HCT116 (cell line): ENCODE measurements around the gene MAP3K20. TPM values are rescaled to one million over a fixed set of nuclear protein-coding genes. Genes with fewer than 3 reads are reported as not detected.

ENCODE experiments used
- ATAC-seq: fragments of 200-7000 bp; cut with Tn5 transposase; 2 replicates; pipeline ENCODE4 v1.9.1; 2020; ENCODE audit warnings: mild to moderate bottlenecking, moderate library complexity
- BruUV-seq: library from RNA; stranded (reverse); fragments of 400-500 nt; replicated peaks from 2 replicates; lab custom pipeline; 2021; lab: Mats Ljungman, UMichigan
- CTCF ChIA-PET: fragments of 300-600 bp; sonication (Branson Sonifier 250); formaldehyde crosslinking; loops from one replicate; lab custom pipeline; 2021; ENCODE audit warnings: antibody characterized with exemption; lab: Charles Lee
- POLR2A ChIA-PET: fragments of 300-600, 350-600 bp; sonication (Branson Sonifier 250); formaldehyde crosslinking; loops from one replicate; lab custom pipeline; 2021; ENCODE audit warnings: antibody characterized with exemption; lab: Charles Lee
- RAD21 ChIA-PET, 2 experiments: fragments of 300-600 bp; sonication (Branson Sonifier 250); formaldehyde crosslinking; loops; one replicate each; lab custom pipeline; 2023; ENCODE audit warnings: low total read pairs in 2 of 2; ENCODE audit not compliant: uncharacterized antibody in 2 of 2, unreplicated experiment in 2 of 2, low non-redundant PET in 1 of 2; lab: Charles Lee
- DNase-seq: peaks from one replicate; pipeline ENCODE4 v3.0.0-alpha.2; 2010; ENCODE audit warnings: low read depth, low spot score
- H2AFZ ChIP-seq: fragments of 200-600 bp; shearing (Covaris generic), sonication (generic); 2 replicates; pipeline ENCODE4 v1.6.1; 2017; ENCODE audit warnings: low read depth, mixed run types, mixed read lengths, antibody characterized with exemption, low read length; ENCODE audit not compliant: poor library complexity, severe bottlenecking
- H3K27ac ChIP-seq: 2 replicates; pipeline ENCODE4 v1.5.1; 2012; ENCODE audit warnings: low read depth, low read length
- H3K27me3 ChIP-seq: fragments of 200-600 bp; sonication (generic); 2 replicates; pipeline ENCODE4 v1.6.1; 2016; ENCODE audit warnings: mixed run types, low read length, mixed read lengths; ENCODE audit not compliant: insufficient read depth
- H3K36me3 ChIP-seq, 2 experiments: fragments of 200-500 bp in 1 of 2; fragments of 200-600 bp in 1 of 2; sonication (Bioruptor generic) in 1 of 2; sonication (generic) in 1 of 2; 2 replicates each; pipeline versions ENCODE4 v1.5.1 to v1.6.1; 2014 to 2016; ENCODE audit warnings: low read length in 2 of 2, inconsistent platforms in 1 of 2, mixed read lengths in 1 of 2, mixed run types in 1 of 2; ENCODE audit not compliant: insufficient read depth in 2 of 2, control insufficient read depth in 1 of 2
- H3K4me1 ChIP-seq, 2 experiments: fragments of 200-600 bp in 1 of 2; sonication (generic) in 1 of 2; 2 replicates each; pipeline versions ENCODE4 v1.5.1 to v1.6.1; 2012 to 2017; ENCODE audit warnings: low read length in 2 of 2, inconsistent platforms in 1 of 2, mild to moderate bottlenecking in 1 of 2, mixed read lengths in 1 of 2, mixed run types in 1 of 2, moderate library complexity in 1 of 2; ENCODE audit not compliant: insufficient read depth in 2 of 2, control insufficient read depth in 1 of 2
- H3K4me2 ChIP-seq: fragments of 200-600 bp; sonication (generic); 2 replicates; pipeline ENCODE4 v1.6.1; 2017; ENCODE audit warnings: mixed run types, low read length, mixed read lengths
- H3K4me3 ChIP-seq, 2 experiments: fragments of 200-600 bp in 1 of 2; sonication (generic) in 1 of 2; replicated peaks in 1 of 2; 2 replicates each; pipeline ENCODE4 v1.5.1; 2011 to 2016; ENCODE audit warnings: low read length in 2 of 2, control low read depth in 1 of 2, low read depth in 1 of 2, mild to moderate bottlenecking in 1 of 2, mixed read lengths in 1 of 2, mixed run types in 1 of 2
- H3K79me2 ChIP-seq: fragments of 200-600 bp; sonication (generic); 2 replicates; pipeline ENCODE4 v1.6.1; 2017; ENCODE audit warnings: mild to moderate bottlenecking, mixed run types, low read length, moderate library complexity, mixed read lengths; ENCODE audit not compliant: insufficient read depth
- H3K9ac ChIP-seq: fragments of 200-600 bp; sonication (generic); 2 replicates; pipeline ENCODE4 v1.6.1; 2016; ENCODE audit warnings: low read length, mixed read lengths
- H3K9me2 ChIP-seq: fragments of 200-600 bp; sonication (generic), shearing (Covaris generic); 2 replicates; pipeline ENCODE4 v1.6.1; 2017; ENCODE audit warnings: mixed run types, mild to moderate bottlenecking, moderate library complexity; ENCODE audit not compliant: insufficient read depth
- H3K9me3 ChIP-seq, 2 experiments: fragments of 200-500 bp in 1 of 2; fragments of 200-600 bp in 1 of 2; sonication (Bioruptor generic) in 1 of 2; sonication (generic) in 1 of 2; 2 replicates each; pipeline ENCODE4 v1.6.1; 2014 to 2017; ENCODE audit warnings: low read length in 2 of 2, mixed read lengths in 2 of 2, inconsistent platforms in 1 of 2, low read depth in 1 of 2, mild to moderate bottlenecking in 1 of 2, mixed run types in 1 of 2, moderate library complexity in 1 of 2; ENCODE audit not compliant: control insufficient read depth in 1 of 2, insufficient read depth in 1 of 2
- H4K20me1 ChIP-seq: fragments of 200-600 bp; sonication (generic), shearing (Covaris generic); 2 replicates; pipeline ENCODE4 v1.6.1; 2017; ENCODE audit warnings: mixed run types, mild to moderate bottlenecking, moderate library complexity; ENCODE audit not compliant: insufficient read depth
- CBX3 ChIP-seq: IDR thresholded peaks from 2 replicates; pipeline ENCODE4 v1.6.1; 2012; ENCODE audit warnings: low read depth
- CEBPB ChIP-seq: IDR thresholded peaks from 2 replicates; pipeline ENCODE4 v1.6.1; 2012; ENCODE audit warnings: low read depth
- FOSL1 ChIP-seq: IDR thresholded peaks from 2 replicates; pipeline ENCODE4 v1.6.1; 2012; ENCODE audit warnings: low read depth
- JUND ChIP-seq: IDR thresholded peaks from 2 replicates; pipeline ENCODE4 v1.6.1; 2012
- RAD21 ChIP-seq: IDR thresholded peaks from 2 replicates; pipeline ENCODE4 v1.6.1; 2012; ENCODE audit warnings: low read depth, mild to moderate bottlenecking
- SIN3A ChIP-seq: IDR thresholded peaks from 2 replicates; pipeline ENCODE4 v1.6.1; 2012; ENCODE audit warnings: low read depth
- SP1 ChIP-seq: IDR thresholded peaks from 2 replicates; pipeline ENCODE4 v1.6.1; 2012; ENCODE audit warnings: low read depth
- TCF7L2 ChIP-seq: IDR thresholded peaks from 2 replicates; pipeline ENCODE4 v1.7.0; 2011; ENCODE audit warnings: borderline replicate concordance, inconsistent platforms; ENCODE audit not compliant: insufficient read depth, insufficient read length; ENCODE audit errors: extremely low read depth
- ZFX ChIP-seq: fragments of 450-650 bp; IDR thresholded peaks from 2 replicates; pipeline ENCODE4 v1.6.1; 2017
- ZNF274 ChIP-seq: fragments of 200-500 bp; sonication (Bioruptor generic); IDR thresholded peaks from 2 replicates; pipeline ENCODE4 v1.6.1; 2014; ENCODE audit warnings: mild to moderate bottlenecking, low read depth, low read length, inconsistent platforms
- intact Hi-C: fragments of 100-400 bp; cut with micrococcal nuclease; formaldehyde crosslinking; loops from 2 replicates; pipeline ENCODE4 v1.10.0; 2022
- total RNA-seq: library from RNA; stranded (reverse); gene quantifications from one replicate; pipeline ENCODE4 v1.2.1, GENCODE V29; 2021; ENCODE audit not compliant: unreplicated experiment
- TF ChIP-seq, protein P1 (sequence below): IDR thresholded peaks from 2 replicates; pipeline ENCODE4 v1.6.1; 2012
- TF ChIP-seq, protein P2 (sequence below): IDR thresholded peaks from 2 replicates; pipeline ENCODE4 v1.6.1; 2012
- TF ChIP-seq, protein P3 (sequence below): IDR thresholded peaks from 2 replicates; pipeline ENCODE4 v1.6.1; 2012; ENCODE audit warnings: low read depth
- TF ChIP-seq, protein P4 (sequence below): IDR thresholded peaks from 2 replicates; pipeline ENCODE4 v1.6.1; 2011; ENCODE audit warnings: mild to moderate bottlenecking, low read length, moderate library complexity; ENCODE audit not compliant: insufficient replicate concordance; ENCODE audit errors: extremely low read depth

The MAP3K20 gene
- total RNA-seq, 1 experiment from 2014 or later = 40.0 TPM

- intact Hi-C loops = no loop called here
- Histone ChIP-seq H3K27me3 (no peaks in the 10 kb centered on the region), H3K27ac (no peak overlapping the region)
- TF ChIP-seq, protein P1, sequence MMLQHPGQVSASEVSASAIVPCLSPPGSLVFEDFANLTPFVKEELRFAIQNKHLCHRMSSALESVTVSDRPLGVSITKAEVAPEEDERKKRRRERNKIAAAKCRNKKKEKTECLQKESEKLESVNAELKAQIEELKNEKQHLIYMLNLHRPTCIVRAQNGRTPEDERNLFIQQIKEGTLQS = no peak
- TF ChIP-seq, all 23 proteins: peak for 0
- Histone ChIP-seq H3K4me2 (no peak overlapping the region), H2AFZ (no peak overlapping the region), H3K9ac (no peak overlapping the region), H3K4me1 (no peaks in the 10 kb centered on the region), H3K4me3 (no peak overlapping the region), H3K79me2 (no peaks in the 10 kb centered on the region), H3K36me3 (no peaks in the 10 kb centered on the region; a peak in 1 of 4 replicates), H3K9me2 (no peaks in the 10 kb centered on the region), H4K20me1 (no peaks in the 10 kb centered on the region), H3K9me3 (no peaks in the 10 kb centered on the region)
- ChIA-PET RAD21 (no interaction called here), POLR2A (no interaction called here), CTCF (no interaction called here)
- ATAC-seq (no peak), DNase-seq (no peak)
- no TSS peak for BruUV-seq
Observed at GRCh38 chr2:173264151-173264550, 188.5 kb downstream of the MAP3K20 start.

GRCh38 chr2:173264603-173265366 lies 189.1 kb downstream of the MAP3K20 start:
- Histone ChIP-seq H2AFZ (no peak overlapping the region), H3K27me3 (no peaks in the 10 kb centered on the region), H3K79me2 (no peaks in the 10 kb centered on the region), H3K9me2 (no peaks in the 10 kb centered on the region), H3K4me2 (no peak overlapping the region), H3K4me3 (no peak overlapping the region), H3K27ac (no peak overlapping the region), H4K20me1 (no peaks in the 10 kb centered on the region), H3K9me3 (no peaks in the 10 kb centered on the region), H3K36me3 (no peaks in the 10 kb centered on the region; a peak in 1 of 4 replicates), H3K4me1 (no peaks in the 10 kb centered on the region), H3K9ac (no peak overlapping the region)
- no TSS peak for BruUV-seq
- ATAC-seq (no peak), DNase-seq (no peak)
- intact Hi-C loops = no loop called here
- RAD21 ChIA-PET = no interaction called here
- CTCF ChIA-PET = no interaction called here
- POLR2A ChIA-PET = no interaction called here
- TF ChIP-seq JUND = no peak
- TF ChIP-seq, protein P2, sequence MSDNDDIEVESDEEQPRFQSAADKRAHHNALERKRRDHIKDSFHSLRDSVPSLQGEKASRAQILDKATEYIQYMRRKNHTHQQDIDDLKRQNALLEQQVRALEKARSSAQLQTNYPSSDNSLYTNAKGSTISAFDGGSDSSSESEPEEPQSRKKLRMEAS = no peak
- TF ChIP-seq CEBPB = no peak
- no peak for TF ChIP-seq SP1
- TF ChIP-seq SIN3A = no peak
- TF ChIP-seq, protein P3, sequence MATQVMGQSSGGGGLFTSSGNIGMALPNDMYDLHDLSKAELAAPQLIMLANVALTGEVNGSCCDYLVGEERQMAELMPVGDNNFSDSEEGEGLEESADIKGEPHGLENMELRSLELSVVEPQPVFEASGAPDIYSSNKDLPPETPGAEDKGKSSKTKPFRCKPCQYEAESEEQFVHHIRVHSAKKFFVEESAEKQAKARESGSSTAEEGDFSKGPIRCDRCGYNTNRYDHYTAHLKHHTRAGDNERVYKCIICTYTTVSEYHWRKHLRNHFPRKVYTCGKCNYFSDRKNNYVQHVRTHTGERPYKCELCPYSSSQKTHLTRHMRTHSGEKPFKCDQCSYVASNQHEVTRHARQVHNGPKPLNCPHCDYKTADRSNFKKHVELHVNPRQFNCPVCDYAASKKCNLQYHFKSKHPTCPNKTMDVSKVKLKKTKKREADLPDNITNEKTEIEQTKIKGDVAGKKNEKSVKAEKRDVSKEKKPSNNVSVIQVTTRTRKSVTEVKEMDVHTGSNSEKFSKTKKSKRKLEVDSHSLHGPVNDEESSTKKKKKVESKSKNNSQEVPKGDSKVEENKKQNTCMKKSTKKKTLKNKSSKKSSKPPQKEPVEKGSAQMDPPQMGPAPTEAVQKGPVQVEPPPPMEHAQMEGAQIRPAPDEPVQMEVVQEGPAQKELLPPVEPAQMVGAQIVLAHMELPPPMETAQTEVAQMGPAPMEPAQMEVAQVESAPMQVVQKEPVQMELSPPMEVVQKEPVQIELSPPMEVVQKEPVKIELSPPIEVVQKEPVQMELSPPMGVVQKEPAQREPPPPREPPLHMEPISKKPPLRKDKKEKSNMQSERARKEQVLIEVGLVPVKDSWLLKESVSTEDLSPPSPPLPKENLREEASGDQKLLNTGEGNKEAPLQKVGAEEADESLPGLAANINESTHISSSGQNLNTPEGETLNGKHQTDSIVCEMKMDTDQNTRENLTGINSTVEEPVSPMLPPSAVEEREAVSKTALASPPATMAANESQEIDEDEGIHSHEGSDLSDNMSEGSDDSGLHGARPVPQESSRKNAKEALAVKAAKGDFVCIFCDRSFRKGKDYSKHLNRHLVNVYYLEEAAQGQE = no peak
- TF ChIP-seq, protein P4, sequence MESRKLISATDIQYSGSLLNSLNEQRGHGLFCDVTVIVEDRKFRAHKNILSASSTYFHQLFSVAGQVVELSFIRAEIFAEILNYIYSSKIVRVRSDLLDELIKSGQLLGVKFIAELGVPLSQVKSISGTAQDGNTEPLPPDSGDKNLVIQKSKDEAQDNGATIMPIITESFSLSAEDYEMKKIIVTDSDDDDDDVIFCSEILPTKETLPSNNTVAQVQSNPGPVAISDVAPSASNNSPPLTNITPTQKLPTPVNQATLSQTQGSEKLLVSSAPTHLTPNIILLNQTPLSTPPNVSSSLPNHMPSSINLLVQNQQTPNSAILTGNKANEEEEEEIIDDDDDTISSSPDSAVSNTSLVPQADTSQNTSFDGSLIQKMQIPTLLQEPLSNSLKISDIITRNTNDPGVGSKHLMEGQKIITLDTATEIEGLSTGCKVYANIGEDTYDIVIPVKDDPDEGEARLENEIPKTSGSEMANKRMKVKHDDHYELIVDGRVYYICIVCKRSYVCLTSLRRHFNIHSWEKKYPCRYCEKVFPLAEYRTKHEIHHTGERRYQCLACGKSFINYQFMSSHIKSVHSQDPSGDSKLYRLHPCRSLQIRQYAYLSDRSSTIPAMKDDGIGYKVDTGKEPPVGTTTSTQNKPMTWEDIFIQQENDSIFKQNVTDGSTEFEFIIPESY = no peak
- no peak for TF ChIP-seq ZFX
- TF ChIP-seq TCF7L2 = no peak
- no peak for TF ChIP-seq FOSL1
- TF ChIP-seq CBX3 = no peak
- TF ChIP-seq RAD21 = no peak
- TF ChIP-seq ZNF274 = no peak
